Cerebellar nuclear complex (tissue), 1 donor: ENCODE measurements around the gene TLE3.

Experiments used
- DNase-seq, 2 experiments: peaks; one replicate each; lab custom pipeline; 2025; lab: John Stamatoyannopoulos, UW

Gene TLE3

DNA sequence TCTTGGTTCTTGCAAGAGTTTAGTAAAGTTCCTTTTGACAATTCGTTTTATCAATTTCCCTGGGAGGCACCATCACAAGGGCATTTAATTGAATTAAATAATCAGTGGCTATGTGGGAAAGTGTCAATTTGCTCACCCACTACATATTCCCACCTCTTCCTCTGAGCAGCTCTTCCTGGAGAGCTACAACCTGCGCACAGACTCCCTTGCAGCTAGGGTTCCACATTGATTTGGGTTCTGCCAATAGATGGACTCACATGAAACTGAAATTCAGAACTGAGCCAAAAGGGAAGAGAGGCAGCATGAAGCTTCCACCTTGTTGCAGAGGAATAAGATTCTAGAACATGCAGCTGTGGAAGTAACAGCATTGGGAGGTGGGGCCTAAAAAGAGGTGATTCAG is 94.8 kb downstream of the TLE3 start:
- no peak for DNase-seq

DNA sequence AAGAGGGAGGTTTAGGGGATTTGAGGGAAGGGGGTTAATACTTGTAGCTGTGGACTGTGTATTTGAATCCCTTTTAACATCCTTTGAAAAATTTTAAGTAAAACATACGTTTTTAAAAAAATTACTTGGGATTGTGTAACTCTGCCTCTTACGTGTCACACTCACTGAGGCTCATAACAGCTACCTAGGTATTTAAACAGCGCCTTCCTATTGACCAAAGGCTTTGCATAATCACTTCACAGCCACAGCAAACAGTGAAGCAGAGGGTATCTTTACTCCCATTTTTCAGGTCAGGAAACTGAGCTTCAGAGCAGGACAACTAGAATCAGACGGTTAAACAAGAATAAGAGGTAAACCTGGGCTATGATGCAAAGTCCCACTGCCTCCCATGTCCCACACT is 95.9 kb downstream of the TLE3 start:
- no peak for DNase-seq

DNA sequence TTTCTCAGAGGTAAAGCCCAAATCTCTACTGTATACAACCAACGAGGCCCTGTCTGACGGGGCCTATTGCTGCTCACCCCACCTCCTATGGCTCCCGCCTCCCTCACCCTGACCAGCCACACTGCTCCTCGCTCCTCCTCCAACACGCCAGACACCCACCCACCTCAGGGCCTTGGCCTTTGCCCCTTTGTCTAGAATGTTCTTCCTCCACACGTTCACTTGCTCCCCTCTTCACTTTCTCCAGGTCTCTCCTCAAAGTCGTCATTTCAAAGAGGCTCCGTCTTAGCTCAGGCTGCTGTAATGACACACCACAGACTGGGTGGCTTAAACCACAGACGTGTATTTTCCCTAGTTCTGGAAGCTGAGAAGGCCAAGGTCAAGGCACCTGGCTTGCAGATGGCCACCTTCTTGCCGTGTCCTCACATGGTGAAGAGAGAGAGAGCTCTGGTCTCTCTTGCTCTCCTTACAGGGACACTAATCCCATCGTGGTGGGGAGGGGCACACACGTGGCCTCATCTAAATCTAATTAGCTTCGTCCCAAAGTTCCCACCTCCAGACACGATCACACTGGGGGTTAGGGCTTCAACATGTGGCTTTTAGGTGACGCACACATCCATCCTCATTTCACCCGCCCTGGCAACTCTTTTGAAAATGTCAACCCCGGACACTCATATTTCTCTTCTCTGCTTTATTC is 98.2 kb downstream of the TLE3 start:
- DNase-seq, result no peak

DNA sequence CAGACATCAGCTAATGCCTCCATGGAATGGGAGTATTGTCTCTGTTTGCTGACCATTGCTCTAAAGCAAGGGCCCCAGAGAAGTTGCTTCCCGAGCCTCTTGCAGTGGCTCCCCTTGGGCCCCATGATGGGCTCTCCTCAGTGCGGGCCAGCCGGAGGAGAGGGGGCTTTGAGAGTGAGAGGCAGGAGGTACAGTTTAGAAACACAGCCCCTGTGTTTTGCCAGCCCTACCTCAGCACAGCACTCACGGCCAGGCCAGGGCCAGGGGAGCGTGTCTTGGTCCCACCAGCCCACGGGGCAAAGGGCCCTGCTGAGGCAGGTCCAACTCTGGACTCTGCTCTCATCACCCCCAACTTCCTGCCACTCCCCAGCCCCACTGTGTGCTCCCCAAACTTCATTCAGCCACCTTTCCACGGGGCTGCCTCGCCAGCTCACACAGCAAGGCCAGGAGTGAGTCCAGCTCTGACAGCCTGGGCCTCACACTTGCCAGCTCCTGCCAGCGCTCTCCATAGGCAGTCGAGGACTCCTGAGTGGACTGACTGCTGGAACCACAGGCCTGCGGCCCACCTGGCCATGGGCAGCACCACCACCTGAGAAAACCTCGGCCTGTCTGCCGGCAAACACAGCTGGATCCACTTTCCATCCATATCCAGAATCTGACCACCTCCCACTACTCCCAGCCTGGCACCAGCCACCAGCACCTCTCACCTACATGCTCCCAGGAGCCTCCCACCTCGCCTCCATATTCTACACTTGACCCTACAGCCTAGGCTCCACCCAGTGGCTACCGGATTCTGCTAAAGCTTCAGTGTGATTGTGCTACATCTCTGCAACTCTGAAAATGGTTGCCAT is 99.0 kb downstream of the TLE3 start:
- no peak for DNase-seq

DNA sequence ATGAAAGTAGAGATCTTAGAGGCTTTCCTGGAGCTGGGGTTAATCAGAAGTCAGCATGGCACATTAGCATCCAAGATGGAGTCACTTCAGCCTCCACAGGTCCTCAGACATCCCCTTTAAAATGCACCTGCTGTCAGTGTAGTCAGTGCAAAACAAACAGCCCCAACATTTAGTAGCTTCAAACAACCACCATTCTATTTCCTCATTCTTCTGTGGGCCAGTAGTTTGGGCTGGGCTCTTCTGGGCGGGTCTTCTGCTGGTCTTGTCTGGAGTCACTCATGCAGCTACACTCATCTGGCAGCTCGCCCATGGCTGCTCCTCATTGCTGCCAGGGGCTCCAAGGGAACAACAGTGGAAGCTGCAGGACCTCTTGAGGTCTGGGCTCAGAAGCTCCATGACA is 99.9 kb downstream of the TLE3 start:
- no peak for DNase-seq
